Measurements from ENCODE around the gene GMPR2.
"Not testable (repeated sequence)": the region's sequence is repeated elsewhere in the genome, so short reads cannot be mapped to it uniquely, and the experiment has no call there.

DNA sequence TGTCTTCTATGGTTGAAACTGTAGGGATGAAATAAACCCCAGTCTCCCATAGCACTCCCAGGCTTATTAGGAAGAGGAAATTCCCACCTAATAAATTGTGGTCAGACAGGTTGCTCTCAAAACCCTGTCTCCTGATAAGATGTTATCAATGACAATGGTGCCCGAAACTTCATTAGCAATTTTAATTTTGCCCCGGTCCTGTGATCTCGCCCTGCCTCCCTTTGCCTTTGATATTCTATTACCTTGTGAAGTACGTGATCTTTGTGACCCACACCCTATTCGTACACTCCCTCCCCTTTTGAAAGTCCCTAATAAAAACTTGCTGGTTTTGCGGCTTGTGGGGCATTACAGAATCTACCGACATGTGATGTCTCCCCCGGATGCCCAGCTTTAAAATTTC, 30.2 kb upstream of the GMPR2 start:
- TF ChIP-seq, protein P1, sequence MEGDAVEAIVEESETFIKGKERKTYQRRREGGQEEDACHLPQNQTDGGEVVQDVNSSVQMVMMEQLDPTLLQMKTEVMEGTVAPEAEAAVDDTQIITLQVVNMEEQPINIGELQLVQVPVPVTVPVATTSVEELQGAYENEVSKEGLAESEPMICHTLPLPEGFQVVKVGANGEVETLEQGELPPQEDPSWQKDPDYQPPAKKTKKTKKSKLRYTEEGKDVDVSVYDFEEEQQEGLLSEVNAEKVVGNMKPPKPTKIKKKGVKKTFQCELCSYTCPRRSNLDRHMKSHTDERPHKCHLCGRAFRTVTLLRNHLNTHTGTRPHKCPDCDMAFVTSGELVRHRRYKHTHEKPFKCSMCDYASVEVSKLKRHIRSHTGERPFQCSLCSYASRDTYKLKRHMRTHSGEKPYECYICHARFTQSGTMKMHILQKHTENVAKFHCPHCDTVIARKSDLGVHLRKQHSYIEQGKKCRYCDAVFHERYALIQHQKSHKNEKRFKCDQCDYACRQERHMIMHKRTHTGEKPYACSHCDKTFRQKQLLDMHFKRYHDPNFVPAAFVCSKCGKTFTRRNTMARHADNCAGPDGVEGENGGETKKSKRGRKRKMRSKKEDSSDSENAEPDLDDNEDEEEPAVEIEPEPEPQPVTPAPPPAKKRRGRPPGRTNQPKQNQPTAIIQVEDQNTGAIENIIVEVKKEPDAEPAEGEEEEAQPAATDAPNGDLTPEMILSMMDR (IDR thresholded peaks at IDR 0.05): not testable (repeated sequence)
- not testable (repeated sequence) for TF ChIP-seq POLR2A (IDR thresholded peaks at IDR 0.05)

Data from testis (tissue), 2 donors.